Fibroblast of peridontal ligament (primary cell): ENCODE results near the gene TBX4.
A peak's percentile ranks its signal among the peaks of the same experiment; 100 is the strongest.

ENCODE experiments used
- DNase-seq: peaks from one replicate; pipeline ENCODE4 v3.0.0-alpha.2; 2010; ENCODE audit errors: extremely low read depth

The TBX4 gene

DNA sequence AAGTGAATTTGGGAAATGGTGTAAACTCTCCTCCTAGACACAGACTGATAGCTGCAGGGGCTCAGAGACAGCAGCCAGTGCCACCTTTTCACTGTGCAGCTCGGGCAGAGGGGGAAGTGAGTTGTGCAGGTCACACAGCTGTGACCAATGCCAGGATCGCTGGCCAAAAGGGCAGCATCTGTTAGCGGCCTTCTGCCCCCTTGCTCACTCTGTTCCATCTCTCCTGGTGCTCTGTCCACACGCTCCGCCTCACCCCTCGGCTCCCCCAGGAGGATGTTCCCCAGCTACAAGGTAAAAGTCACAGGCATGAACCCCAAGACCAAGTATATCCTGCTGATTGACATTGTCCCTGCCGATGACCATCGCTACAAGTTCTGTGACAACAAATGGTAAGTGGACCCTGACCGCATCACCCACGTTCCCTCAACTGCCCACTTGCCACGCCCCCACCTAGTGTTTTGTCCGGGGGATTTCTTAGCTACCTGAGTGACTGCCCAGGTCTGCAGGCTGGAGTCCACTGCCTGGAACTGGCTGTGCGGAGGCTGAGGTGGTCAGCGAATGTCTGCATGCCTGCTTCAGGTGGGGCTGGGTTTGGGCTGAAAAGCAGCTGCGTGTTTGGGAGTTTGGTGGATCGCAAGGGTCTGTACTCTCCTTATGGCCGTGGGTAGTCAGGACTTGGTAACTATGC, 13.5 kb downstream of the TBX4 start:
- no peak for DNase-seq

DNA sequence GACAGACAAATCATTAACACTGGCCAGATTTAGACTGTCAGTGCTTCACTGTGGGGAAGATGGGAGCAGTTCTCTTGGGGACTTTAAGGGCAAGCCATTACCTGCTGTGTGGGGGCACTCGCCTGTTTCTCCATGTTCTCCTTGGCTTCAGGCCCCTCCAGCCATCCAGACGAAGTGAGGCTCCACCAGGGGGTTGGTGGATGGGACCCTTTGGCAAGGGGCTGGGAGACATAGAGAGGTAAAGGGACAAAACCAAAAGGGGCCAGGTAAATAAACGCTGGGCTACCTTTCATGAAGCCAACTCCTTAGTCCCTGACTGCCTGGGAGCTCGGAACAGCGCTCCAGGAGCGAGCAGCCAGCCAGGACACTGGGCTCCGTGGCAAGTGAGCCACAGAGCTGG, 14.0 kb downstream of the TBX4 start:
- no peak for DNase-seq

DNA sequence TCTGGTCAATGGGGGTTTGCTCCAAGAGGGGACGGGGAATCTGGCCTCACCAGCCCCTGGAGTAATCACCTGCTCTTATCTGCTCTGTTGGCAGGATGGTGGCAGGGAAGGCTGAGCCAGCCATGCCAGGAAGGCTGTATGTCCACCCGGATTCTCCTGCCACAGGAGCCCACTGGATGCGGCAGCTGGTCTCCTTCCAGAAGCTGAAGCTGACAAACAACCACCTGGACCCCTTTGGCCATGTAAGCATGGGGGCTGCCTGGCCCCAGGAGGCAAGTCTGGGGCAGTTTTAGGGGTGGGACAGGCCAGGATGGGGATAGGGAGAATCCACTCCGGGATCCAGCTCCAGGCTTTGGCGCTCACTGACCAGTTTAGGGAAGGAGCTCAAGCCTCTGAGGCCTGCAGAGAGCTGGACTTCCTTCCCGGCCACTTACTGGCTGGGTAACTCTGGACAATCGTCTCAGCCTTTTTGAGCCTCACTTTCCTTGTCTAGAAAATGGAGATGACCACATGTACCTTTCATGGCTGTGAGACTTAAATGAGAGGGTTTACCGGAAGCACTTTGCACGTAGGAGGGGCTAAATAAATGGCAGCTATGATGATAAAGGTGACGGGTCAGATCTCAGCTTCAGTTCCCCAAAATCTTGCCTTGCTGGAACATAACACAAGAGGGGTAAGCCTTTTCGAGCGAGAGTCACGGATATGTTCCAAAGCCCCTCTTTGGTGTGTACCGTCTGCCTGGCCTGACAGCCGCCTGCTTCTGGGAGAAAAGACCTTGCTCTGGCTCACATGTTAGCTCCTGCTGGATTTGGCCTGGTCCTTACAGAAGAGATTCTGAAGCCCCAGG, 15.4 kb downstream of the TBX4 start:
- DNase-seq: peak; percentile 26

DNA sequence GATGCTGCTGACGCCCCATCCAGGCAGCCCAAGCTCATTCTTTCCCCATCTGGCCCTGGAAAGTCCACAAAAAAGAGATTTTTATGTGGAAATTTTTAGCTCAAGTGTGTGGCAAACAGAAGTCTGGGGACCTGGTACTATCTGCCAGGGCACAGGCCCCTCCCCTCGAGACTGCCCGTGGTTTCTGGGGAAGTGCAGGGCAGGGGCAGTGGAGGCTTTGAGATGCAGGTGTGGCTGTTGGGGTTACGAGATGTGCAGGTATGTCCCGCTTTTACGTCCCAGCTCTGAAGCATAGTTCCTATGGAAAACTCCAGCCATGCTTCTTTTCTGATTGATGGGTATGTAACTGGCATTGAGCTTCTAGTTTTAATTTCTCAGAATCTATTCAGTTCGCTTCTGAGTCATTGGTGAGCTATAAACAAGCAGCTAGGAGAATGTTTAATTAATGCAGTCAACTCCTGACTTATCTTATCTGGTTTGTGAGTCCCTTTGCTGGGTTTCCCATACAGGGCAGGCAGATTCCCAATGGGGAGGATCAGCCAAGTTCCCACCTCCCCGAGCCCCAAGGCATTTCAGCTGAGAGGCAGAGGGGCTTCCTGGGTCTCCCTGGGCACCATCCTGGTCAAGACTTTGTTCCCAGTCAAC, 16.2 kb downstream of the TBX4 start:
- no peak for DNase-seq

DNA sequence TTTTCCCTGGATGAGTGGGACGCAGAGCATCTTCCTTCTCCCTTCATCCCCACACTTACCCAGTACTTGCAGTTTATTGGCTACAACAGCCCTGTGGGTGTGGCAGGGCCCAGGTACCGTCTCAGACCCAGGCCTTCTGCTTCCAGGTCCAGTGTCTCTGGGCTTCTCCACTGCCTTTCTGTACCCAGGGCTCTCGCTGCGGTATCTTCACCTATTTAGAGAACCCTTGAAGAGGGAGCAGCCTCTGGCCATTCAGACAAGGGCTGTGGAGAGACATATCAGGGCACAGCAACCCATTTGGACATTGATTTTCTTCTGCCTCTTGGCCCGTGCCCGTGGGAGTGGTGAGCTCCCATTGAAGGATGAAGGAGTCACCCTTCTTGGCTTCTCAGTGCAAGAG, 17.3 kb downstream of the TBX4 start:
- no peak for DNase-seq

DNA sequence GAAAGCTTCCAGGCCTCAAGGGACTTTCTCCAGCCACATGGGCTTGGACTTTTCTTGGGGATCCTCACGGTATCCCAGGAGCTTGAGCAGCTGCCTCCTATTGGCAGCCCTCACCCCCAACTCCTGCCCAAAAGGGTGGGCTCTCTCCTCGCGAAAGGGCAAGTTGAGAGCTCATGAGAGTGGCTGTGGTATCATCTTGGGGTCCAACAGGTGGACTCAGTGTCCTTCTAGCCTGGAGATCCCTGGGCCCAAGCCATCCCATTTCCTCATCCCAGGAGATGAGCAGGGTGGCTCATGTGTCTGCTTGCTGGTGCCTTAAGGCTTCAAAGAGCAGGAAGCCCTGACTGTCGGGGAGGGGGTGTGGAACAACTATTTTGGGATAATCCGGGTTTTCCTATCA, 17.7 kb downstream of the TBX4 start:
- no peak for DNase-seq

DNA sequence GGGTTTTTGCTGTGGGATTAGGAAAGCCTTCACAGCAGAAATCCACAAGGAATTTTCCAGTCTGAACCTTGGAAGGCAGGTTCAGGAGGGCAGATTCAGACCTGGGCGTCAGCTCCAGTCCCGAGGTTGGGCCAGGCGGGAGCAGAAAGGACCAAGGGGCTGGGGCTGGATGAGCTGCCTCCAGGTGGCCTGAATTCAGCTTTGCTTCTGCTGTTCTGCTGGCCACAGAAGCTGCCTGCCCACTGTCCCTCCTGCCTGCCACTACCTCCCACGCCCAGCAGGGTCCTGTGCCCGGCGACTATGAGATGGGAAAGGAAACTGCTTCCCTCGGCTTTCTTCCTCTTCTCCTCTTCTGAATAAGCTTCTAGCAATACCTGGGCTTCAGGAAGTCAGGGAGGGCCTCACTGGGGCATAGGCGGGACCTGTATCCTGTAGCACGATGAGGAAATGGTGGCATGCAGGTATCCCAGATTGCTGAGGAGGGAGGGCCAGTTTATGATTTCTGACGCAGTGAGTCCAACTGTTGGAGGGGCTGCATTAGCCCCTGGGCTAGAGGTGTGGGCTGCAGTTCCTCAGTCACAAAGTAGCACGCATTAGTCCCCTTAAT, 18.4 kb downstream of the TBX4 start:
- no peak for DNase-seq

DNA sequence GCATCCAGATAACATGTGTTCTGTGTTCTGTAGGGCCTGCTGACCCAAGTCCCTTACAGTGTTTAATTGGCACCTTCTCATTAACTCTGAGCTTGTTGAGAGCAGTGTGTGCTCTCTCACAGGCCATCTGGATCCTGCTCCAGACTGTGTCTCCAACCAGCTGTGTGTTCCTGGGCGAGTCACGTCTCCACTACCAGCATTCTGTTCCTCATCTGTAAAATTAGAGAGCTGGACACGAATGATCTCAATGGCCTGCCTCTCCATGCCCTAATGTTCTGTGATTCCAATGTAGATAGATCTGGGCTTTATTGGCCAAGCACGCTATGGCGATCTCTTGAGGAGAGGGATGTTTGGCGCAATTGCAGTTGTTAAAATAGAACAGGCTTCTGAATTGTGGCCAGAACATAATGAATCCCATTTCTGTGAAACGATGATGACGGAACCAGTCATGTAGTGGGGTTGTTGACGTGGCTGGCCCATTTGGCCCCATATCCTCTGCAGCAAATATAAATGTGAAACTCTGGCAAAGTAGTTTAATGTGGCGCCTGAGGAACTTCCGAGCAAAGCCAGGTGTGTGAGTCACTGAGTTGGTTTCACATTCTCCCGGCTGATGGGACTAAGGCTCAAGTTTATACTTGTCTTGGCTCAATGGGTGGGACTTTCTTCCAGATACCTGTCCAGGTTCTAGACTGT, 22.2 kb downstream of the TBX4 start:
- no peak for DNase-seq

DNA sequence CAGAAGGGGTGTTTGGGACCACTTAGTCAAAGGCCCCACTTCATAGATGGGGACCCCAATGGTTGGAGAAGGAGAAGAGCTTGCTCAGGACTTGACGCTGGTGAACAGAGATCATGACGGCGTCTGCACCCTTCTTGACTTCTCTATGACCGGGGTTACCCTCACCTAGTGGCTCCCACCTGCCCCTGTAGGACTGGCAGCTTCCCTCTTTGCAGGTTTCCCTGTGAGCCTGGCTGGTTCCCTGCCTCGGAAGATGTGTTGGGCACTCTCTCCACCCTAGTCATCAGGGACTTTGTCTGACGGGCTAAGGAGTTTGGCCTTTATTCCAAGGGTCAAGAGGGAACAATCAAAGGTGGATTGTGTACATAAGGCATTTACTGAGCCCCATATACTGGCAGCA, 22.7 kb downstream of the TBX4 start:
- DNase-seq: no peak

DNA sequence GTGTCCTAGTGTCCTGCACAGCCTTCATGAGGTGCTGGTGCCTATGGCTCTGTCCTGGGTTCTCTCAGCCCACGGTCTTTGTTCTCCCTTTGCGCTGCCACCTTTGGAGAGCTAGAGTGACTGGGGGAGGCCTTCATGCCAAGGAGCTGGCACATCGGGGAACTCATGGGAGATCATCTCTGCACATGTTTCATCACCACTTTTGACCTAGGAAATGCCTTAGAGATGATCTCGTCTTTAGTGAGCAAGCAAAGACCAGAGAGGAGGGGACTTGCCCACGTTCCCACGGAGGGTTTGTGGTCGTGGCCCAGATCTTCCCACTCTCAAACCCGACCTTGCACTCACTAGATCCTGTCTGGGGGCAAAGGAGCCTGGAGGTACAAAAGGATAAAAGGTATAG, 23.5 kb downstream of the TBX4 start:
- peak; percentile 17 for DNase-seq

DNA sequence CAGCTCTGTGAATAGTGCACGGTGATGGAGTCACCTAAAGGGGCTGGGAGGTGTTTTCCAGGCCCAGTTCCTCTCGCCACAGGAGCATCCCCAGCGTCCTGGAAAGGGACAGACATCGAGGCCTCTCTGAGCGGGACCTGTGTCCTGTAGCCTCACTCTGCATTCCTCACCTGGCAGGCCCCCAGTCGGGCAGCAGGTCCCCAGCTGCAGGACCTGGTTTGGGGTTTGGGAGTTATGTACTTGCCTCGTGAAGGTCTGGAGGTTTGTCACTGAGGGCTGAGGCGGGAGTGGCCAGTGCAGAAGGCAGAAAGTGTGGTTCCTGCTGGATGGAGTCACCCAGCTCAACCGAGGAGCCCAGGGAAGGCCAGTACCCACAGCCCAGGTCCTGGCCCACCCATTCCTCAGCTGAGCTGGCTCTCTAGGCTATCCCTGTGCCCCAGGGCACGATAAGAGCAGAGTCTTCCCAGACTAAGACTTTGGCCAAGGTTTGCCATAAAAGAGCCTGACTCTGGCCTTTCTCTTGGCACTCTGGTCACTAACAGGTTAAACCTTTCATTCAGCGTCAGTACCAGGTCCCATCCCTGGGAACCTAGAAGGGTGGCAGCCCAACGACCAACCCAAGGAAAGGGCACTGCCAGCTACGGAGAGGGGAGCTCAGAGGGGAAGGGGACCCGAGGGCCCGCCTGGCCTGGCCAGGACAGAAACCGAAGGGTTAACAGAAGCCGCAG, 24.4 kb downstream of the TBX4 start:
- DNase-seq: no peak

DNA sequence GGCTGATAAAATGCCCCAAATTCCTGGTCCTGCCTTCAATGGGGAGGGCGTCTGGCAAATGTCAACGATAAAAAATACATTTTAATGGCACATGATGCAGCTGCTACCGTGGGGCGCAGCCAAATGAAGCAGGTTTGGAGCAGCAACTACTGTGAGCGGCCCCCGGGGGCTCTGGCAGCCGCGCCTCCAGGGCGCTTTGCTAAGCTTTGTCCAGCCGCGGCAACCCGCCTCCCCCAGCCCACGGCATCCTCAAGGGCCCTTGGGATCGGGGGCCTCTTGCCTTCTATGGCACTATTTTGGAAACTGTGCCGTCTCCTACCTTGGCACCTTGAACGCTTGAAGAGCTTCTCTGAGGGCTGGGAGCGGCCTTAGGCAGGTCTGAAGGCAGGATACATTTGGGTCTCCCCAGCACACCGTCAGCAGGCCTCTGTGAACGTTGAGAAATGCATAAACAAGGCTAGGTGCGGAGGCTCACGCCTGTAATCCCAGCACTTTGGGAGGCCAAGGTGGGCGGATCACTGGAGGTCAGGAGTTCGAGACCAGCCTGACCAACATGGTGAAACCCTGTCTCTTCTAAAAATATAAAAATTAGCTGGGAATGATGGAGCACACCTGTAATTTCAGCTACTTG, 25.1 kb downstream of the TBX4 start:
- DNase-seq: no peak

DNA sequence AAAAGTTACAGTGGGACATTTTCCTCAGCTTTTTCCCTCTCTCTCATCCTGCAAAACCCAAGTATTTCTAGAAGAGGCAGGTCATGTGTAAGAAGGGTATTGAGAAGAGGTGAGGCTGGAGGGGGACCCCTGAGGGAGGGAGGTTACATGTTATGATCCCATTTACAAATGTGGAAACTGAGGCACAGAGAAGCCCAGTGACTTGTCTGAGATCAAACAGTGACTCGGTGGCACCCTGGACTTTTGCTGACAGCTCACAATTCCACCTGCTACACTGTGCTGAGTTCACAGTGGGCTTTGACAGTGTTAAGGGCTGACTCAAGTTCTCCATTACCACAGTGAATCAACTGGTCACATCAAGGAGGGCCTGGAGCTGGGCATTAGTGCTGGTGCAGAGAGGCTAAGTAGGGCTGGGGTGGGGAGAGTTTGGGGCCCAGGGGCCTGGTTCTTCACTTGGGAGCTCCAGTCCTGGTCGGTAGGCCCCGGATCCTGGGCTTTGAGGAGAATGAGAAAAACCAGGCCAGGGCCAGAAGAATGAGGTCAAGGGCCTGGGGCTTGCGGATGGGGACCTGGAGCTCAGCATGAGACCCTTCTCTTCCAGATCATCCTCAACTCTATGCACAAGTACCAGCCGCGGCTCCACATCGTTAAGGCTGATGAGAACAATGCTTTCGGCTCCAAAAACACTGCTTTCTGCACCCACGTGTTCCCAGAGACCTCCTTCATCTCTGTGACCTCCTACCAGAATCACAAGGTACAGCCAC, 26.0 kb downstream of the TBX4 start:
- no peak for DNase-seq

DNA sequence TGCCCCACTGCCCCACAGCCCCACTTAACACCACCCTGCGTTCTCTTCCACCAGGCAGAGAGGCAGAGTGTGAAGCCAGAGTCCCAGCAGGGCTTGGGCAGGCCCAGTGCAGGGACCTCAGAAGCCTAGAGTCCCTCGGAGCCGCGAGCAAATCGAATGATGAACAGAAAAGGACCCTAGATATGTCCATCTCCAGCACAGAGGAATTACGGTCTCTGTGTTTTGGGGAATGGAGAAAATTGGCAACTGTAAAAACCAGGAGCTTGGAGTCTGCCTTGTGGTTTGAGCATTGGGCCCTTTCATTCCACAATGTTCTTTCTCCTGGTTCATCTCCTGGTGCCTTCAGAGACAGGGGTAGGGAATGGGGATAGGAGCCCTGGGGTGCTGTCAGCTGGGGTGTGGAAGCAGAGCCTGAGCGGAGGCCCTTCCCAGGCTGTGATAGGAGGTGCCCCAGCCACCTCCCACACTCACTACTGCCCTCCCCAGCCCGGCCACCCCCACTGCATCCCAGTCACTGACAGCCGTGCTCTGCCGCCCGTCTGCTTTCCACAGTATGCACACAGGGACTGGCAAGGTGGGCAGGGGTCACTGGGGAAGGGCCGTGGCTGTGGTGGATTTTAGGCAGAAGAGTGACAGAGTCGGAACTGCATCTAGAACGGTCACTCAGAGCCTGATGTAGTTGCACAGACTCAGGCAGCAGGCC, 26.7 kb downstream of the TBX4 start:
- no peak for DNase-seq

DNA sequence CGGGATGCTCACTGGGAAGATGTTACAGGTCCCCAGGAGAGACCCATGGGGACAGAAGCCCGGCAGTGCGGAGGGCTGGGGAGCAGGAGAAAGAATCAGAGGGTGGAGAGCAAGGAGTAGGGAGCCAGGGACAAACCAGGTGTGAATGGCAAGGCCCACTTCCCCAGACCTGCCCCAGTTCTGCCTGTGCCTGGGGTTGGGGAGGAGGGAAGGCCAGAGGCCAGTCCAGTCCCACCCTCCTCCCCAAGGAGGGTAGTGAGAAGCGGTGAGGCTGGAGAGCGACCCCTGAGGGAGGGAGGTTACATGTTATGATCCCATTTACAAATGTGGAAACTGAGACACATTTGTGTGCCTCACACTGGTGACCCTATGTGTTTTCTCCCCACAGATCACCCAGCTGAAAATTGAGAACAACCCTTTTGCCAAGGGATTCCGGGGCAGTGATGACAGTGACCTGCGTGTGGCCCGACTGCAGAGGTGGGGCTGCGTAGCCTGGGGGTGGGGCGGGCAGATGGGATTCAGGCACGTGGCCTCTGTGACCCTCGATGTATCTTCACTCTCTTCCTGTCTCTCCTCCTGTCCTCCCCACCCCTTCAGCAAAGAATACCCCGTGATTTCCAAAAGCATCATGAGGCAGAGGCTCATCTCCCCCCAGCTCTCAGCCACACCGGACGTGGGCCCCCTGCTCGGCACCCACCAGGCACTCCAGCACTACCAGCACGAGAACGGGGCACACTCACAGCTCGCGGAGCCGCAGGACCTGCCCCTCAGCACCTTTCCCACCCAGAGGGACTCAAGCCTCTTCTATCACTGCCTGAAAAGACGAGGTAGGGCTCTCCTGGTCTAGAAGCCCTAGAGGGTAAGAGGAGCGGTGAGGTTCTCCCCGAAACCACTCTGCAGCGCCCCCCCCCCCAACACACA, 27.5 kb downstream of the TBX4 start:
- DNase-seq: no peak

DNA sequence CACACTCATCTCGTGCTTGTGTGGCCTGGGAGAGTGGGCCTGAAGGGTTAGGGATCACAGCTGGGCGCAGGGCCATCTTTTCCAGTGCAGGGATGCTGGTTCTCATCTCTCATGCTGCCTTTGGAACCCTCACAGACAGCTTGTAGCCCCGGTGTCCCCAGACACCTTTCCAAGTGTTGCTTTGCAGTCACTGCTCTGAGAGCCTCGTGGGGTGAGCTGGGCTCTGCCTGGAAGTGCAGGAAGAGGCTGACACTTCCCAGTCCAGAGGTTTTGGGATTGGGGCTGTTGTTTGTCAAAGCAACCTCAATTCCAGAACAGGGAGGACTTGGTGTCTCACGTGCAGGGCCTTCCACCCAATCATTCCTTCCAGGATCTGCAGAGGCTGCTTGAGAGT, 28.2 kb downstream of the TBX4 start:
- no peak for DNase-seq

DNA sequence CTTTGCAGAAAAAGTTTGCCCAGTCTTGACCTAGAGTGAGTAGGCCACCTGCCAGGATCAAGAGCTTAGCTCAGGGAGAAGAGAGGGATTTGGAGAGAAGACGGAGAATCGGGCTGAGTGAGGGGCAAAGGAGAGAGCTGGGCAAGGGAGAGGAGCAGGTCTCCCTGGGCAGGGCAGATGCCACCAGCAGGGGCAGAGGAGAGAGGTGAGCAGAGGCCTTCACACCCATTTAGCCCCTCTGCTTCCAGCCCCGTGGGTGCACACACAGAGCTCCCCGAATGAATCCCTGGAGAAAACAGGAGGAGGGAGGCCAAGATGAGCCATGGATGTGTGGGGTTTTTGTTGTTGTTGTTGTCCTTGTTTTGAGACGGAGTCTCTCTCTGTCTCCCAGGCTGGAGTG, 29.2 kb downstream of the TBX4 start:
- DNase-seq: no peak

DNA sequence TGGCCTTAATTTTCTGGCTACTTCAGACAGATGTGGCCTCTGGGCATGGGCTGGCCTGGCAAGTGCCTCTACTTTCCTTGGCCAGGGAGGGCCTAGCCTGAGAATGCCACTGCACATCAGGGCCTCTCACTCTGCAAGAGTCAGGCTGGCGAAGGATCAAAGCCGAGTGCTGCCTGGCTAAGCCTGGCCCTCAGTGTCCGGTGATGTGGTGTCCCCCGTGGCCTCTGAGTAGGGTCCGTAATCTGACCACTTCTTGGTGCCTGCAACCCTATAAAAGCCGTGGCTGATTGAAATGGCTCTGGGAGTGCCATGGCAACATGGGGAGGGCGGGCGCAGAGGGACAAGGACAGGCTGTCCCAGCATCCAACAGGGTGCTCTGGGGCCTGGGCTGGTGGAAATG, 30.2 kb downstream of the TBX4 start:
- no peak for DNase-seq
